Measurements from ENCODE around the gene CLTC.

DNA sequence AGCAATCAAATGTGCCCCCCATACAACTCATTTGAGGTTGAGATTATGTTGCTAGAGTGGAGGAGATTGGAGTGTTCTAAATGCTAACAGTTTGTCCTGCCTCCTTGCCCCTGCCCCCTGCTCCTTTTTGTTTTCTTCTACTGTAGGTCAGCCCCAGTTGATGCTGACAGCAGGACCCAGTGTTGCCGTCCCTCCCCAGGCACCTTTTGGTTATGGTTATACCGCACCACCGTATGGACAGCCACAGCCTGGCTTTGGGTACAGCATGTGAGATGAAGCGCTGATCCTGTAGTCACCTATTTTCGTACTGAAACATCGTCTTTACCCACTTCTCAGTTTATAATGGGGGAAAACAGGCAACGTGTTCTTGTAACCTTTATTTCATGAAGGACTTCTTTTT lies 73.9 kb downstream of the CLTC start:
- TF ChIP-seq SP1 (CRISPR knock-in tag; conservative IDR thresholded peaks at IDR 0.05) (no peak), TCF7 (CRISPR knock-in tag; IDR thresholded peaks at IDR 0.05; ENCODE audit: low read depth) (no peak)
- TF ChIP-seq, protein P1, sequence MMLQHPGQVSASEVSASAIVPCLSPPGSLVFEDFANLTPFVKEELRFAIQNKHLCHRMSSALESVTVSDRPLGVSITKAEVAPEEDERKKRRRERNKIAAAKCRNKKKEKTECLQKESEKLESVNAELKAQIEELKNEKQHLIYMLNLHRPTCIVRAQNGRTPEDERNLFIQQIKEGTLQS (CRISPR knock-in tag; conservative IDR thresholded peaks at IDR 0.05), result no peak

Data from WTC11 (cell line).